ENCODE measurements around the gene ENTPD8. TPM values are rescaled to one million over a fixed set of nuclear protein-coding genes. Genes with fewer than 3 reads are reported as not detected.

The ENTPD8 gene, protein sequence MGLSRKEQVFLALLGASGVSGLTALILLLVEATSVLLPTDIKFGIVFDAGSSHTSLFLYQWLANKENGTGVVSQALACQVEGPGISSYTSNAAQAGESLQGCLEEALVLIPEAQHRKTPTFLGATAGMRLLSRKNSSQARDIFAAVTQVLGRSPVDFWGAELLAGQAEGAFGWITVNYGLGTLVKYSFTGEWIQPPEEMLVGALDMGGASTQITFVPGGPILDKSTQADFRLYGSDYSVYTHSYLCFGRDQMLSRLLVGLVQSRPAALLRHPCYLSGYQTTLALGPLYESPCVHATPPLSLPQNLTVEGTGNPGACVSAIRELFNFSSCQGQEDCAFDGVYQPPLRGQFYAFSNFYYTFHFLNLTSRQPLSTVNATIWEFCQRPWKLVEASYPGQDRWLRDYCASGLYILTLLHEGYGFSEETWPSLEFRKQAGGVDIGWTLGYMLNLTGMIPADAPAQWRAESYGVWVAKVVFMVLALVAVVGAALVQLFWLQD
- total RNA-seq (2022) (0.97 and 1.6 TPM in 2 replicates), Bru-seq, nascent RNA (percentile 9 among the genes with signal in this experiment), BruChase-seq, experiment 1, labeled RNA remaining after a 6-hour chase (percentile 21 among the genes with signal in this experiment), BruChase-seq, experiment 2, labeled RNA remaining after a 2-hour chase (percentile 27 among the genes with signal in this experiment)
- long read RNA-seq, partial matches to known transcripts, result 3 of 5 reads
- long read RNA-seq, other reads (novel, unspliced or antisense), result 2 of 5 reads

DNA sequence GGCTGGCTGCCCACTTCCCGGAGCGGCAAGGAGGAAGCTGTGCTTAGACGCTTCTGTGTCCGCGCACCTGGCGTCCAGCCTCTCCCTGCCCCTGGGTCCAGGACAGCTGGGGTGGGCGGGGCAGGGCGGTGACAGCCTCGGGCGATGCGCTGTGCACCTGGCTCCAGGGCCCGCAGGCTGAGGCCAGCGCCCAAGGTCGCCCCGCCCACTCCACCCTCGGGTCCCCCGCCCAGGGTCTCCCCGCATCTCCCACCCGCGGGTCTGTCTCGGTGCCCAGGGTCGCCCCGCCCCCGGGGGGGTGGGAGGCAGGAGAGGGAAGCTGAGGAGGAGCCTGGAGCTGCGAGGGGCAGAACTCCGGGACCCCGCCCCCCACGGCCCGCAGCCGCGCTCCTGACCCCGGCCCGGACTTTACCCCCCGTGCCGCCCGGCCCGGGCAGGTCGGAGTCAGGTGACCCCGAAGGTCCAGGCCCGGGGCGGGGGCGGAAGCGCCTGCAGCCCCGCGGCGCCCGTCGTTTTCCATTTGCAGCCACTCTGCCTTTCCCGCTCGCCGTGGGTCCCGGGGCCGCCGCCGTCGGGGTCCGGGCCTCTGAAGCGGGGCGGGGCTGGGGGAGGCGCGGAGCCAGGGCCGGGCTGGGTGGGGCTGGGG lies at the start of gene ENTPD8:
Gene ENTPD8, minus strand, starts transcription at position 69 of the 646 bp plus-strand sequence. CDS start 3,072 bp downstream, outside the sequence.
- TF ChIP-seq CTCF (IDR thresholded peaks at IDR 0.05; ENCODE audit: unreplicated experiment), result no peak
- BruUV-seq (replicated peaks), result no TSS peak
- peaks cover 12% of the 10 kb centered on the region for H3K36me3 Mint-ChIP-seq (ENCODE audit: insufficient read depth, unreplicated experiment)
- CTCF ChIA-PET, result interaction anchor here (0.6 to 1.8 kb wide), 7 partner anchors 11 to 155 kb away, joined by 3 to 11 read pairs (median 5); partner anchors contain the start of genes EXD3, NOXA1 and NRARP
- peak; percentile 71 for DNase-seq
- H3K4me3 Mint-ChIP-seq (ENCODE audit: low read depth, unreplicated experiment), result peak within 1 kb of the TSS; percentile 72
- no peaks in the 10 kb centered on the region for H3K27me3 Mint-ChIP-seq (ENCODE audit: unreplicated experiment)
- peak within 1 kb of the TSS; percentile 66 for H3K27ac Mint-ChIP-seq (ENCODE audit: unreplicated experiment)
- no peaks in the 10 kb centered on the region for H3K9me3 Mint-ChIP-seq (ENCODE audit: low read depth, unreplicated experiment)
- intact Hi-C loops (cut with micrococcal nuclease; ENCODE audit: unreplicated experiment), result no loop called here
- H3K4me1 Mint-ChIP-seq (ENCODE audit: low read depth, unreplicated experiment), result peaks cover 6% of the 10 kb centered on the region

GRCh38 chr9:137490532-137491186 lies 49.5 kb upstream of the ENTPD8 start:
- Mint-ChIP-seq H3K36me3 (ENCODE audit: insufficient read depth, unreplicated experiment) (no peaks in the 10 kb centered on the region), H3K9me3 (ENCODE audit: low read depth, unreplicated experiment) (peaks cover 3% of the 10 kb centered on the region), H3K4me1 (ENCODE audit: low read depth, unreplicated experiment) (no peaks in the 10 kb centered on the region), H3K27ac (ENCODE audit: unreplicated experiment) (no peak overlapping the region), H3K4me3 (ENCODE audit: low read depth, unreplicated experiment) (no peak overlapping the region), H3K27me3 (ENCODE audit: unreplicated experiment) (peaks cover 36% of the 10 kb centered on the region)
- no peak for DNase-seq
- CTCF ChIA-PET, result no interaction called here
- BruUV-seq (replicated peaks), result no TSS peak
- intact Hi-C loops (cut with micrococcal nuclease; ENCODE audit: unreplicated experiment), result no loop called here
- TF ChIP-seq CTCF (IDR thresholded peaks at IDR 0.05; ENCODE audit: unreplicated experiment), result no peak

- H3K27me3 Mint-ChIP-seq (ENCODE audit: unreplicated experiment), result peaks cover 36% of the 10 kb centered on the region
- no peaks in the 10 kb centered on the region for H3K36me3 Mint-ChIP-seq (ENCODE audit: insufficient read depth, unreplicated experiment)
- no peak overlapping the region for H3K27ac Mint-ChIP-seq (ENCODE audit: unreplicated experiment)
- intact Hi-C loops (cut with micrococcal nuclease; ENCODE audit: unreplicated experiment), result no loop called here
- H3K4me3 Mint-ChIP-seq (ENCODE audit: low read depth, unreplicated experiment), result no peak overlapping the region
- BruUV-seq (replicated peaks), result no TSS peak
- TF ChIP-seq CTCF (IDR thresholded peaks at IDR 0.05; ENCODE audit: unreplicated experiment), result no peak
- no peaks in the 10 kb centered on the region for H3K4me1 Mint-ChIP-seq (ENCODE audit: low read depth, unreplicated experiment)
- peaks cover 3% of the 10 kb centered on the region for H3K9me3 Mint-ChIP-seq (ENCODE audit: low read depth, unreplicated experiment)
- no peak for DNase-seq
- CTCF ChIA-PET, result interaction anchor here (1.0 kb wide), 1 partner anchor 9 kb away, joined by 3 read pairs; no protein-coding TSS in a partner anchor
Measured at GRCh38 chr9:137488906-137489305, 47.7 kb upstream of the ENTPD8 start.

DNA sequence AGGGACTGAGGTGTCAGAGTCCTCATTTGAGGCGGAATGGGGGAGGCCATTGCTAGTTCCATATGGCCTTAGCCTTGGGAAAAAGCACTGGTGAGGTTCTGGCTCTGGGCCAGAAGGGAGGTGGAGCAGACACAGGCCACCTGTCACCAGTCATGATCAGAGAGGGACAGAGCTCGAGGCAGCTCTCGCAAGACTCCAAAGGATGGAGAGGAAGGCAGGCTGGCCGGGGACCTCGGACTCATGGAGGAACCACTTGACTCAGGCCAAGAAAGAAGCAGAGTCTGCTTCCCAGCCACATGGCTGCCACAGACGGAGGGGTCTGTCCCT lies 47.1 kb upstream of the ENTPD8 start:
- CTCF ChIA-PET, result no interaction called here
- no peaks in the 10 kb centered on the region for H3K36me3 Mint-ChIP-seq (ENCODE audit: insufficient read depth, unreplicated experiment)
- BruUV-seq (replicated peaks), result no TSS peak
- no peak overlapping the region for H3K27ac Mint-ChIP-seq (ENCODE audit: unreplicated experiment)
- no peak for TF ChIP-seq CTCF (IDR thresholded peaks at IDR 0.05; ENCODE audit: unreplicated experiment)
- no peaks in the 10 kb centered on the region for H3K4me1 Mint-ChIP-seq (ENCODE audit: low read depth, unreplicated experiment)
- intact Hi-C loops (cut with micrococcal nuclease; ENCODE audit: unreplicated experiment), result no loop called here
- H3K4me3 Mint-ChIP-seq (ENCODE audit: low read depth, unreplicated experiment), result no peak overlapping the region
- peaks cover 3% of the 10 kb centered on the region for H3K9me3 Mint-ChIP-seq (ENCODE audit: low read depth, unreplicated experiment)
- DNase-seq, result no peak
- H3K27me3 Mint-ChIP-seq (ENCODE audit: unreplicated experiment), result peaks cover 36% of the 10 kb centered on the region
